Prostate gland (tissue), 2 donors: ENCODE results near the gene AMD1.

Experiments used
- POLR2A ChIP-seq: fragments of 450-650 bp; IDR thresholded peaks from one replicate; pipeline ENCODE4 v1.6.1; 2016; ENCODE audit warnings: antibody characterized with exemption, mild to moderate bottlenecking
- POLR2AphosphoS5 ChIP-seq: sonication (generic); formaldehyde crosslinking; IDR thresholded peaks from one replicate; pipeline ENCODE4 v1.6.1; 2017; ENCODE audit warnings: antibody characterized with exemption
- TF ChIP-seq, protein P1 (sequence below), 4 experiments: fragments of 200-600 bp in 2 of 4; fragments of 450-650 bp in 2 of 4; sonication (generic) in 2 of 4; IDR thresholded peaks; 1 replicate in 3 of 4; 2 replicates in 1 of 4; pipeline ENCODE4 v1.5.1; 2016 to 2019; ENCODE audit warnings: antibody characterized with exemption in 4 of 4, mild to moderate bottlenecking in 2 of 4, moderate library complexity in 2 of 4

DNA sequence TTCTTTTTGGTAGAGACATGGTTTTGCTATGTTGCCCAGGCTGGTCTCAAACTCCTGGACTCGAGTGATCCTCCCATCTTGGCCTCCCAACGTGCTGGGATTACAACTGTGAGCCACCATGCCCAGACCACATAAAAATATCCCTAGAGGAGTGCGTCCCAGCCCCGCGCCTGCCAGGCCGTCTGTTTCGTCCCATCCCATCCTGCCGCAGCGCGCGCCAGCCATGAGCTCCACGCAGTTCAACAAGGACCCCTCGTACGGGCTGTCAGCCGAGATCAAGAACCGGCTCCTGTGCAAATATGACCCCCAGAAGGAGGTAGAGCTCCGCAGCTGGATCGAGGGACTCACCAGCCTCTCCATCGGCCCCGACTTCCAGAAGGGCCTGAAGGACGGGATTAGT lies 16.6 kb upstream of the AMD1 start:
- TF ChIP-seq POLR2A (no peak), POLR2AphosphoS5 (no peak)
- TF ChIP-seq, protein P1, sequence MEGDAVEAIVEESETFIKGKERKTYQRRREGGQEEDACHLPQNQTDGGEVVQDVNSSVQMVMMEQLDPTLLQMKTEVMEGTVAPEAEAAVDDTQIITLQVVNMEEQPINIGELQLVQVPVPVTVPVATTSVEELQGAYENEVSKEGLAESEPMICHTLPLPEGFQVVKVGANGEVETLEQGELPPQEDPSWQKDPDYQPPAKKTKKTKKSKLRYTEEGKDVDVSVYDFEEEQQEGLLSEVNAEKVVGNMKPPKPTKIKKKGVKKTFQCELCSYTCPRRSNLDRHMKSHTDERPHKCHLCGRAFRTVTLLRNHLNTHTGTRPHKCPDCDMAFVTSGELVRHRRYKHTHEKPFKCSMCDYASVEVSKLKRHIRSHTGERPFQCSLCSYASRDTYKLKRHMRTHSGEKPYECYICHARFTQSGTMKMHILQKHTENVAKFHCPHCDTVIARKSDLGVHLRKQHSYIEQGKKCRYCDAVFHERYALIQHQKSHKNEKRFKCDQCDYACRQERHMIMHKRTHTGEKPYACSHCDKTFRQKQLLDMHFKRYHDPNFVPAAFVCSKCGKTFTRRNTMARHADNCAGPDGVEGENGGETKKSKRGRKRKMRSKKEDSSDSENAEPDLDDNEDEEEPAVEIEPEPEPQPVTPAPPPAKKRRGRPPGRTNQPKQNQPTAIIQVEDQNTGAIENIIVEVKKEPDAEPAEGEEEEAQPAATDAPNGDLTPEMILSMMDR (IDR thresholded peaks at IDR 0.05): no peak
